Measurements from ENCODE around the gene SLC25A4.

DNA sequence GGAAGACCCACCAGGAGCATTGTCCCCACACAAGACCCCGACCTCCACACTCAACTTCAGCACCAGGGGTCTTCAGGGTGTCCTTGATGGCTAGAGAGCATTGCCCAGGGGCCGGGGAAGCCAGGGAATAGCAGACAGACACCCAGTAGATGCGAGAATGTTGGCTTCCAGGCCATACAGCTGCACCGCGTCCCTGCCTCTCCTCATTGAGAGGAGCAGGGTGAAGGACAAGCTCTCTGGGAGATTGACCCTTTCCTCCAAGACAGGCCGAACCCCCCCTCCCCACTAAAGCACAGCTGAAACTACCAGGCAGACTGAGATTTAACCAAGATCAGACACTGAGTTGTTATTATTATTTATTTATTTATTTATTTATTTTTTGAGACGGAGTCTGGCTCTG is 42.6 kb upstream of the SLC25A4 start:
- no peak for TF ChIP-seq POLR2A (IDR thresholded peaks at IDR 0.05)
- TF ChIP-seq, protein P1, sequence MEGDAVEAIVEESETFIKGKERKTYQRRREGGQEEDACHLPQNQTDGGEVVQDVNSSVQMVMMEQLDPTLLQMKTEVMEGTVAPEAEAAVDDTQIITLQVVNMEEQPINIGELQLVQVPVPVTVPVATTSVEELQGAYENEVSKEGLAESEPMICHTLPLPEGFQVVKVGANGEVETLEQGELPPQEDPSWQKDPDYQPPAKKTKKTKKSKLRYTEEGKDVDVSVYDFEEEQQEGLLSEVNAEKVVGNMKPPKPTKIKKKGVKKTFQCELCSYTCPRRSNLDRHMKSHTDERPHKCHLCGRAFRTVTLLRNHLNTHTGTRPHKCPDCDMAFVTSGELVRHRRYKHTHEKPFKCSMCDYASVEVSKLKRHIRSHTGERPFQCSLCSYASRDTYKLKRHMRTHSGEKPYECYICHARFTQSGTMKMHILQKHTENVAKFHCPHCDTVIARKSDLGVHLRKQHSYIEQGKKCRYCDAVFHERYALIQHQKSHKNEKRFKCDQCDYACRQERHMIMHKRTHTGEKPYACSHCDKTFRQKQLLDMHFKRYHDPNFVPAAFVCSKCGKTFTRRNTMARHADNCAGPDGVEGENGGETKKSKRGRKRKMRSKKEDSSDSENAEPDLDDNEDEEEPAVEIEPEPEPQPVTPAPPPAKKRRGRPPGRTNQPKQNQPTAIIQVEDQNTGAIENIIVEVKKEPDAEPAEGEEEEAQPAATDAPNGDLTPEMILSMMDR (IDR thresholded peaks at IDR 0.05): no peak
